ENCODE measurements around the gene SMTNL2. TPM values are rescaled to one million over a fixed set of nuclear protein-coding genes. Genes with fewer than 3 reads are reported as not detected.

Gene SMTNL2
- total RNA-seq, 1 donor from 2014 or later: 40.4 TPM

GRCh38 chr17:4556996-4557395, 27.3 kb upstream of the SMTNL2 start:
- ATAC-seq (ENCODE audit: poor library complexity) (no peak), DNase-seq (no peak)
- intact Hi-C loops (cut with DNase I): no loop called here

- DNase-seq (no peak), ATAC-seq (ENCODE audit: poor library complexity) (no peak)
- intact Hi-C loops (cut with DNase I): no loop called here
Measured at GRCh38 chr17:4557626-4558346, 26.5 kb upstream of the SMTNL2 start.

- ATAC-seq (ENCODE audit: poor library complexity) (no peak), DNase-seq (no peak)
- intact Hi-C loops (cut with DNase I): no loop called here
Measured at GRCh38 chr17:4558347-4558971, 25.9 kb upstream of the SMTNL2 start.

- intact Hi-C loops (cut with DNase I): no loop called here
- peak; percentile 32 for DNase-seq
- ATAC-seq (ENCODE audit: poor library complexity): no peak
Measured at GRCh38 chr17:4559139-4559791, 25.1 kb upstream of the SMTNL2 start.

- DNase-seq (no peak), ATAC-seq (ENCODE audit: poor library complexity) (no peak)
- intact Hi-C loops (cut with DNase I): no loop called here
Measured at GRCh38 chr17:4559966-4560365, 24.4 kb upstream of the SMTNL2 start.

GRCh38 chr17:4560421-4560820, 23.9 kb upstream of the SMTNL2 start, which contains the start of gene GGT6:
GGT6 (minus strand) TSS chr17:4560577; CDS start chr17:4560521, 56 bp downstream.
- DNase-seq: peak; percentile 44
- intact Hi-C loops (cut with DNase I): no loop called here
- ATAC-seq (ENCODE audit: poor library complexity): no peak

- intact Hi-C loops (cut with DNase I): no loop called here
- ATAC-seq (ENCODE audit: poor library complexity) (no peak), DNase-seq (peak; percentile 33)
Measured at GRCh38 chr17:4560837-4561256, 23.5 kb upstream of the SMTNL2 start.

- DNase-seq (no peak), ATAC-seq (ENCODE audit: poor library complexity) (no peak)
- intact Hi-C loops (cut with DNase I): no loop called here
Measured at GRCh38 chr17:4562015-4562969, 22.0 kb upstream of the SMTNL2 start.

GRCh38 chr17:4565209-4566141, 18.9 kb upstream of the SMTNL2 start:
- ATAC-seq (ENCODE audit: poor library complexity): peak; percentile 92
- DNase-seq: peak; percentile 76
- intact Hi-C loops (cut with DNase I): loop anchor here (2.0 kb wide), 1 partner anchor 61 kb away; no protein-coding TSS in a partner anchor

GRCh38 chr17:4566785-4567184, 17.5 kb upstream of the SMTNL2 start:
- DNase-seq (no peak), ATAC-seq (ENCODE audit: poor library complexity) (peak; percentile 94)
- intact Hi-C loops (cut with DNase I): no loop called here

GRCh38 chr17:4569591-4569990, 14.7 kb upstream of the SMTNL2 start:
- intact Hi-C loops (cut with DNase I): no loop called here
- ATAC-seq (ENCODE audit: poor library complexity): no peak
- no peak for DNase-seq

GRCh38 chr17:4572131-4572530, 12.2 kb upstream of the SMTNL2 start:
- intact Hi-C loops (cut with DNase I): no loop called here
- ATAC-seq (ENCODE audit: poor library complexity): no peak

GRCh38 chr17:4573115-4573514, 11.2 kb upstream of the SMTNL2 start:
- intact Hi-C loops (cut with DNase I): no loop called here
- no peak for ATAC-seq (ENCODE audit: poor library complexity)

More at GRCh38 chr17:4572131-4572530, 12.2 kb upstream of the SMTNL2 start:
- DNase-seq: no peak

GRCh38 chr17:4573669-4574068, 10.7 kb upstream of the SMTNL2 start:
- ATAC-seq (ENCODE audit: poor library complexity) (peak; percentile 92), DNase-seq (peak; percentile 76)
- intact Hi-C loops (cut with DNase I): no loop called here

More at GRCh38 chr17:4573115-4573514, 11.2 kb upstream of the SMTNL2 start:
- no peak for DNase-seq

GRCh38 chr17:4574448-4575045, 9.8 kb upstream of the SMTNL2 start:
- no peak for DNase-seq
- no peak for ATAC-seq (ENCODE audit: poor library complexity)

GRCh38 chr17:4576161-4576558, 8.2 kb upstream of the SMTNL2 start:
- peak; percentile 10 for DNase-seq
- intact Hi-C loops (cut with DNase I): no loop called here
- ATAC-seq (ENCODE audit: poor library complexity): no peak

More at GRCh38 chr17:4574448-4575045, 9.8 kb upstream of the SMTNL2 start:
- intact Hi-C loops (cut with DNase I): no loop called here

- intact Hi-C loops (cut with DNase I): no loop called here
- DNase-seq (peak; percentile 32), ATAC-seq (ENCODE audit: poor library complexity) (no peak)
Measured at GRCh38 chr17:4576729-4577322, 7.5 kb upstream of the SMTNL2 start.
